Coronary artery (tissue), 2 donors: ENCODE data around the gene DUSP14.

Experiments used
- DNase-seq: peaks from one replicate; pipeline ENCODE4 v3.0.0-alpha.2; 2017; ENCODE audit warnings: low spot score
- H3K27ac ChIP-seq, 2 donors: fragments of 200-600 bp; sonication (generic); one replicate each; pipeline ENCODE4 v1.5.1; 2016 to 2019
- H3K4me3 ChIP-seq: fragments of 200-600 bp; sonication (generic); 2 replicates; pipeline ENCODE4 v1.5.1; 2016; ENCODE audit warnings: mild to moderate bottlenecking, moderate library complexity
- CTCF ChIP-seq: fragments of 200-600 bp; sonication (generic); IDR thresholded peaks from one replicate; pipeline ENCODE4 v1.5.1; 2019; ENCODE audit warnings: antibody characterized with exemption

DUSP14 gene

GRCh38 chr17:37527249-37527851 is 37.7 kb downstream of the DUSP14 start:
- no peak for TF ChIP-seq CTCF
- Histone ChIP-seq H3K4me3 (no peak overlapping the region), H3K27ac (no peak overlapping the region)
- DNase-seq = no peak

GRCh38 chr17:37530420-37530819 is 40.7 kb downstream of the DUSP14 start:
- H3K27ac ChIP-seq = no peak overlapping the region
- no peak for DNase-seq
- TF ChIP-seq CTCF = no peak
- no peak overlapping the region for H3K4me3 ChIP-seq

- Histone ChIP-seq H3K4me3 (no peak overlapping the region), H3K27ac (no peak overlapping the region)
- DNase-seq = no peak
- no peak for TF ChIP-seq CTCF
These were observed 43.1 kb downstream of the DUSP14 start for GRCh38 chr17:37532756-37533155.

- DNase-seq = no peak
- no peak overlapping the region for H3K27ac ChIP-seq
- no peak for TF ChIP-seq CTCF
- no peak overlapping the region for H3K4me3 ChIP-seq
These were observed 46.2 kb downstream of the DUSP14 start for GRCh38 chr17:37535906-37536305.

GRCh38 chr17:37538981-37539659 is 49.4 kb downstream of the DUSP14 start:
- Histone ChIP-seq H3K27ac (no peak overlapping the region), H3K4me3 (no peak overlapping the region)
- DNase-seq = no peak
- no peak for TF ChIP-seq CTCF

- no peak for TF ChIP-seq CTCF
- no peak for DNase-seq
- Histone ChIP-seq H3K4me3 (no peak overlapping the region), H3K27ac (no peak overlapping the region)
These were observed 52.4 kb downstream of the DUSP14 start for GRCh38 chr17:37541880-37542660.
